IMR-90 (cell line): Measurements from ENCODE around the gene ZNF384. TPM values are rescaled to one million over a fixed set of nuclear protein-coding genes. Genes with fewer than 3 reads are reported as not detected.

Experiments
- ATAC-seq: fragments of 200-7000 bp; cut with Tn5 transposase; 2 replicates; pipeline ENCODE4 v1.9.1; 2020; ENCODE audit warnings: low read depth, mild to moderate bottlenecking, moderate library complexity
- BruUV-seq: library from RNA; stranded (reverse); fragments of 400-500 nt; replicated peaks from 2 replicates; lab custom pipeline; 2021; lab: Mats Ljungman, UMichigan
- CTCF ChIA-PET: fragments of 300-600 bp; formaldehyde crosslinking; extraction: SDS; loops from one replicate; lab custom pipeline; 2021; ENCODE audit warnings: antibody characterized with exemption; lab: Yijun Ruan, JAX
- POLR2A ChIA-PET: fragments of 300-600 bp; sonication (Branson Sonifier 250); formaldehyde crosslinking; loops from one replicate; lab custom pipeline; 2022; ENCODE audit warnings: antibody characterized with exemption; ENCODE audit not compliant: unreplicated experiment; lab: Charles Lee
- DNase-seq: peaks from one replicate; pipeline ENCODE4 v3.0.0; 2013
- H2AFZ ChIP-seq: replicated peaks from 2 replicates; pipeline ENCODE3; 2013; ENCODE audit warnings: low read length, mild to moderate bottlenecking; ENCODE audit not compliant: poor library complexity
- H2AK5ac ChIP-seq: 2 replicates; pipeline ENCODE4 v1.6.1; 2013; ENCODE audit warnings: low read depth, low read length, inconsistent platforms
- H2AK9ac ChIP-seq: replicated peaks from 2 replicates; pipeline ENCODE3; 2013; ENCODE audit warnings: mild to moderate bottlenecking, low read depth, low read length, moderate library complexity; ENCODE audit not compliant: poor library complexity
- H2BK120ac ChIP-seq: 2 replicates; pipeline ENCODE4 v1.6.1; 2013; ENCODE audit warnings: low read depth, low read length, inconsistent platforms
- H2BK15ac ChIP-seq: 3 replicates; pipeline ENCODE4 v1.6.1; 2013; ENCODE audit warnings: low read depth, low read length, inconsistent platforms
- H2BK20ac ChIP-seq: 2 replicates; pipeline ENCODE4 v1.6.1; 2013; ENCODE audit warnings: low read depth, mild to moderate bottlenecking, inconsistent platforms, low read length, moderate library complexity
- H2BK5ac ChIP-seq: 2 replicates; pipeline ENCODE4 v1.6.1; 2013; ENCODE audit warnings: mild to moderate bottlenecking, low read depth, low read length, inconsistent platforms; ENCODE audit not compliant: poor library complexity, severe bottlenecking
- H3K14ac ChIP-seq: replicated peaks from 2 replicates; pipeline ENCODE4 v1.6.1; 2013; ENCODE audit warnings: low read depth, low read length, inconsistent platforms
- H3K18ac ChIP-seq: 2 replicates; pipeline ENCODE4 v1.6.1; 2013; ENCODE audit warnings: low read depth, low read length, control low read depth
- H3K23ac ChIP-seq: 2 replicates; pipeline ENCODE4 v1.6.1; 2013; ENCODE audit warnings: low read depth, low read length, inconsistent platforms
- H3K27ac ChIP-seq: 2 replicates; pipeline ENCODE4 v1.5.1; 2013; ENCODE audit warnings: mild to moderate bottlenecking, control low read depth, low read length; ENCODE audit not compliant: insufficient read depth
- H3K27me3 ChIP-seq: 2 replicates; pipeline ENCODE4 v1.6.1; 2013; ENCODE audit warnings: low read length; ENCODE audit not compliant: control insufficient read depth, insufficient read depth
- H3K36me3 ChIP-seq: 2 replicates; pipeline ENCODE4 v1.6.1; 2013; ENCODE audit warnings: low read length, mixed read lengths; ENCODE audit not compliant: control insufficient read depth, insufficient read depth
- H3K4ac ChIP-seq: 2 replicates; pipeline ENCODE4 v1.6.1; 2013; ENCODE audit warnings: low read depth, low read length, inconsistent platforms
- H3K4me1 ChIP-seq: 2 replicates; pipeline ENCODE4 v1.6.1; 2013; ENCODE audit warnings: low read length, mixed read lengths; ENCODE audit not compliant: control insufficient read depth, insufficient read depth
- H3K4me2 ChIP-seq: 2 replicates; pipeline ENCODE4 v1.6.1; 2013; ENCODE audit warnings: low read depth, mild to moderate bottlenecking, control low read depth, low read length, moderate library complexity
- H3K4me3 ChIP-seq: 2 replicates; pipeline ENCODE4 v1.5.1; 2013; ENCODE audit warnings: low read depth, mild to moderate bottlenecking, control low read depth, low read length, moderate library complexity; ENCODE audit not compliant: insufficient read depth
- H3K56ac ChIP-seq: 2 replicates; pipeline ENCODE4 v1.6.1; 2013; ENCODE audit warnings: low read length, inconsistent platforms; ENCODE audit not compliant: insufficient read depth; ENCODE audit errors: extremely low read depth
- H3K79me1 ChIP-seq, 2 experiments: 2 replicates each; pipeline ENCODE4 v1.6.1; 2013; ENCODE audit warnings: low read length in 2 of 2, inconsistent platforms in 1 of 2, low read depth in 1 of 2
- H3K9ac ChIP-seq: 2 replicates; pipeline ENCODE4 v1.6.1; 2013; ENCODE audit warnings: low read depth, low read length, control low read depth
- H3K9me1 ChIP-seq: 2 replicates; pipeline ENCODE4 v1.6.1; 2013; ENCODE audit warnings: low read length, inconsistent platforms; ENCODE audit not compliant: insufficient read depth
- H3K9me3 ChIP-seq: 2 replicates; pipeline ENCODE4 v1.6.1; 2013; ENCODE audit warnings: low read length; ENCODE audit not compliant: control insufficient read depth, insufficient read depth
- H4K20me1 ChIP-seq: 2 replicates; pipeline ENCODE4 v1.6.1; 2013; ENCODE audit warnings: low read length, inconsistent platforms; ENCODE audit not compliant: insufficient read depth
- H4K5ac ChIP-seq: 2 replicates; pipeline ENCODE4 v1.6.1; 2013; ENCODE audit warnings: mild to moderate bottlenecking, low read depth, low read length, control low read depth
- H4K8ac ChIP-seq, 2 experiments: 2 replicates each; pipeline ENCODE4 v1.6.1; 2013; ENCODE audit warnings: low read depth in 2 of 2, low read length in 2 of 2, control low read depth in 1 of 2, inconsistent platforms in 1 of 2
- H4K91ac ChIP-seq: 2 replicates; pipeline ENCODE4 v1.6.1; 2013; ENCODE audit warnings: low read depth, low read length, inconsistent platforms; ENCODE audit not compliant: insufficient read depth
- BHLHE40 ChIP-seq: fragments of 150-350 bp; IDR thresholded peaks from 2 replicates; pipeline ENCODE4 v1.6.1; 2016; ENCODE audit warnings: mild to moderate bottlenecking, low read depth, low read length
- RFX5 ChIP-seq: IDR thresholded peaks from 2 replicates; pipeline ENCODE4 v1.8.0; 2012; ENCODE audit warnings: low read depth, mild to moderate bottlenecking, low read length, moderate library complexity
- WGBS, 2 experiments: methylation state at CpG; one replicate each; pipeline versions ENCODE4 v1.1.5 to v1.1.7; 2013; ENCODE audit warnings: missing lambda C conversion rate in 2 of 2; ENCODE audit not compliant: insufficient read length in 1 of 2; ENCODE audit errors: extremely low coverage in 2 of 2; 5-methylcytosine and 5-hydroxymethylcytosine counted together
- dilution Hi-C: fragments of 300-500 bp; cut with HindIII; formaldehyde crosslinking; loops from one replicate; pipeline ENCODE4 v1.14.3; 2018; ENCODE audit warnings: low sequenced_read_pairs; ENCODE audit not compliant: unreplicated experiment
- in situ Hi-C: fragments of 300-500 bp; cut with MboI; formaldehyde crosslinking; loops from 3 replicates; pipeline ENCODE4 v1.14.3; 2019; ENCODE audit warnings: low sequenced_read_pairs, inconsistent platforms, mixed read lengths
- intact Hi-C: fragments of 100-400 bp; cut with micrococcal nuclease; formaldehyde crosslinking; loops from 2 replicates; pipeline ENCODE4 v1.10.0; 2022
- polyA plus RNA-seq, 3 experiments: library from polyadenylated mRNA; depleted of rRNA; stranded (reverse); fragments of >200 nt; gene quantifications; 2 replicates each; pipeline ENCODE4 v1.2.3, GENCODE V29; 2012; ENCODE audit warnings: low replicate concordance in 1 of 3
- total RNA-seq: library from RNA; depleted of rRNA; stranded (reverse); fragments of >200 nt; gene quantifications from 2 replicates; pipeline ENCODE4 v1.2.3, GENCODE V29; 2012

ZNF384 gene
- total and polyA plus RNA-seq, 2 of the 4 experiments (the other 2 are of a cell fraction), result 16.3 to 55.6 TPM

DNA sequence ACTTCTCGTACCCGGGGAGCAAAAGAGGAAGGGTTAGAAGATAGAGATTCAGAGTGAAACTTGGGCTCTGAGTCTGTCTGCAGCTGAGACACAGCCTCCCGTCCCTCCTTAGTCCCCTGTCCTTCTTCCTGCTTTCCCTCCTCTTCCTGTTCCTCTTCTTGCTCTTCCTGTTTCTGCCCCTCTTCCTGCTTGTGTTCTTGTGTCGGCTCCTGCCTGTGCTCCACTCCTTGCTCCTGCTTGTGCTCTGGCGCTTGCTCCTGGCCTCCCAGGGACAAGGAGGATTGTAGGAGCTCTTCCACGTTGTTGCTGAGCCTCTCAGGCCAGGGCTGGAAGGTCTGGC, 44.9 kb downstream of the ZNF384 start:
- no peak for ATAC-seq
- H3K14ac ChIP-seq, result no peak overlapping the region
- POLR2A ChIA-PET, result no interaction called here

More for the DNA sequence above, 44.9 kb downstream of the ZNF384 start:
- in situ Hi-C loops (no loop called here), intact Hi-C loops (no loop called here), dilution Hi-C loops (no loop called here)
- Histone ChIP-seq H2BK20ac (no peak overlapping the region), H4K91ac (no peak overlapping the region), H3K36me3 (peaks cover 12% of the 10 kb centered on the region), H3K23ac (no peak overlapping the region), H3K56ac (no peak overlapping the region), H3K27me3 (peaks cover 20% of the 10 kb centered on the region), H2AK9ac (no peak overlapping the region), H3K4ac (no peak overlapping the region), H4K5ac (no peak overlapping the region), H2BK5ac (no peak overlapping the region), H3K4me1 (no peaks in the 10 kb centered on the region), H3K18ac (no peak overlapping the region), H2BK120ac (no peak overlapping the region), H3K79me1 (no peaks in the 10 kb centered on the region), H2AFZ (peak overlapping the region; percentile 48), H4K20me1 (no peaks in the 10 kb centered on the region), H2AK5ac (no peak overlapping the region), H4K8ac (no peak overlapping the region), H3K9ac (no peak overlapping the region), H3K27ac (no peak overlapping the region), H3K9me3 (peaks cover 19% of the 10 kb centered on the region), H3K9me1 (no peaks in the 10 kb centered on the region), H3K4me2 (no peak overlapping the region), H3K4me3 (no peak overlapping the region), H2BK15ac (no peak overlapping the region)
- no TSS peak for BruUV-seq
- WGBS, 2 experiments, result no CpG with 5 or more reads among the region's 6 CpGs
- DNase-seq, result no peak
- TF ChIP-seq BHLHE40, result no peak
- no peak for TF ChIP-seq RFX5
- CTCF ChIA-PET, result interaction anchor here (1.0 kb wide), 1 partner anchor 86 kb away, joined by 4 read pairs; no protein-coding TSS in a partner anchor
